ENCODE results near the gene ZMYND8.
"Not testable (repeated sequence)": the region's sequence is repeated elsewhere in the genome, so short reads cannot be mapped to it uniquely, and the experiment has no call there.

Gene ZMYND8

GRCh38 chr20:47263465-47264084 is 92.9 kb downstream of the ZMYND8 start:
- Histone ChIP-seq H3K4me3 (ENCODE audit: insufficient read length, low read depth) (no peak overlapping the region), H3K9me3 (ENCODE audit: insufficient read depth, low read length) (no peaks in the 10 kb centered on the region), H3K36me3 (ENCODE audit: insufficient read depth, insufficient read length, low read length) (peaks cover 75% of the 10 kb centered on the region), H3K27me3 (ENCODE audit: insufficient read depth, insufficient read length) (no peaks in the 10 kb centered on the region), H3K4me1 (ENCODE audit: insufficient read depth, insufficient read length) (no peaks in the 10 kb centered on the region), H3K9ac (ENCODE audit: insufficient read length, low read depth) (no peak overlapping the region)
- TF ChIP-seq ZNF274 (IDR thresholded peaks at IDR 0.05; ENCODE audit: low read depth, low read length) (no peak), SUZ12 (IDR thresholded peaks at IDR 0.05; ENCODE audit: extremely low read depth, insufficient read depth, insufficient read length) (no peak), YY1 (IDR thresholded peaks at IDR 0.05; ENCODE audit: insufficient read depth, insufficient read length) (no peak)
- no peak for DNase-seq (ENCODE audit: low read depth, low spot score)

GRCh38 chr20:47263080-47263464 is 93.4 kb downstream of the ZMYND8 start:
- no peaks in the 10 kb centered on the region for H3K4me1 ChIP-seq (ENCODE audit: insufficient read depth, insufficient read length)
- no peaks in the 10 kb centered on the region for H3K27me3 ChIP-seq (ENCODE audit: insufficient read depth, insufficient read length)
- DNase-seq (ENCODE audit: low read depth, low spot score) = no peak
- H3K36me3 ChIP-seq (ENCODE audit: insufficient read depth, insufficient read length, low read length) = peaks cover 78% of the 10 kb centered on the region
- no peak overlapping the region for H3K4me3 ChIP-seq (ENCODE audit: insufficient read length, low read depth)
- H3K9me3 ChIP-seq (ENCODE audit: insufficient read depth, low read length) = no peaks in the 10 kb centered on the region
- TF ChIP-seq YY1 (IDR thresholded peaks at IDR 0.05; ENCODE audit: insufficient read depth, insufficient read length) (no peak), SUZ12 (IDR thresholded peaks at IDR 0.05; ENCODE audit: extremely low read depth, insufficient read depth, insufficient read length) (no peak), ZNF274 (IDR thresholded peaks at IDR 0.05; ENCODE audit: low read depth, low read length) (no peak)
- no peak overlapping the region for H3K9ac ChIP-seq (ENCODE audit: insufficient read length, low read depth)

GRCh38 chr20:47262365-47263013 is 94.0 kb downstream of the ZMYND8 start:
- H3K36me3 ChIP-seq (ENCODE audit: insufficient read depth, insufficient read length, low read length) = peaks cover 77% of the 10 kb centered on the region

GRCh38 chr20:47262008-47262364 is 94.5 kb downstream of the ZMYND8 start:
- no peaks in the 10 kb centered on the region for H3K9me3 ChIP-seq (ENCODE audit: insufficient read depth, low read length)
- no peak overlapping the region for H3K4me3 ChIP-seq (ENCODE audit: insufficient read length, low read depth)
- no peak overlapping the region for H3K9ac ChIP-seq (ENCODE audit: insufficient read length, low read depth)
- no peak for DNase-seq (ENCODE audit: low read depth, low spot score)
- H3K27me3 ChIP-seq (ENCODE audit: insufficient read depth, insufficient read length) = no peaks in the 10 kb centered on the region
- peaks cover 74% of the 10 kb centered on the region for H3K36me3 ChIP-seq (ENCODE audit: insufficient read depth, insufficient read length, low read length)
- TF ChIP-seq YY1 (IDR thresholded peaks at IDR 0.05; ENCODE audit: insufficient read depth, insufficient read length) = no peak
- H3K4me1 ChIP-seq (ENCODE audit: insufficient read depth, insufficient read length) = no peaks in the 10 kb centered on the region

More at GRCh38 chr20:47262365-47263013, 94.0 kb downstream of the ZMYND8 start:
- Histone ChIP-seq H3K9ac (ENCODE audit: insufficient read length, low read depth) (no peak overlapping the region), H3K4me3 (ENCODE audit: insufficient read length, low read depth) (no peak overlapping the region), H3K27me3 (ENCODE audit: insufficient read depth, insufficient read length) (no peaks in the 10 kb centered on the region), H3K9me3 (ENCODE audit: insufficient read depth, low read length) (no peaks in the 10 kb centered on the region), H3K4me1 (ENCODE audit: insufficient read depth, insufficient read length) (no peaks in the 10 kb centered on the region)
- TF ChIP-seq YY1 (IDR thresholded peaks at IDR 0.05; ENCODE audit: insufficient read depth, insufficient read length) (no peak), SUZ12 (IDR thresholded peaks at IDR 0.05; ENCODE audit: extremely low read depth, insufficient read depth, insufficient read length) (no peak), ZNF274 (IDR thresholded peaks at IDR 0.05; ENCODE audit: low read depth, low read length) (no peak)
- DNase-seq (ENCODE audit: low read depth, low spot score) = no peak

- not testable (repeated sequence) for H3K27me3 ChIP-seq (ENCODE audit: insufficient read depth, insufficient read length); H3K9ac ChIP-seq (ENCODE audit: insufficient read length, low read depth); H3K9me3 ChIP-seq (ENCODE audit: insufficient read depth, low read length); H3K4me3 ChIP-seq (ENCODE audit: insufficient read length, low read depth); H3K4me1 ChIP-seq (ENCODE audit: insufficient read depth, insufficient read length); DNase-seq (ENCODE audit: low read depth, low spot score)
- H3K36me3 ChIP-seq (ENCODE audit: insufficient read depth, insufficient read length, low read length) = peaks cover 74% of the 10 kb centered on the region
Observed at GRCh38 chr20:47261161-47261774, 95.2 kb downstream of the ZMYND8 start.

GRCh38 chr20:47260540-47261126 is 95.9 kb downstream of the ZMYND8 start:
- not testable (repeated sequence) for H3K9ac ChIP-seq (ENCODE audit: insufficient read length, low read depth); DNase-seq (ENCODE audit: low read depth, low spot score); H3K4me1 ChIP-seq (ENCODE audit: insufficient read depth, insufficient read length); H3K9me3 ChIP-seq (ENCODE audit: insufficient read depth, low read length); H3K4me3 ChIP-seq (ENCODE audit: insufficient read length, low read depth); H3K27me3 ChIP-seq (ENCODE audit: insufficient read depth, insufficient read length)
- peaks cover 71% of the 10 kb centered on the region for H3K36me3 ChIP-seq (ENCODE audit: insufficient read depth, insufficient read length, low read length)

- H3K4me1 ChIP-seq (ENCODE audit: insufficient read depth, insufficient read length) = no peaks in the 10 kb centered on the region
- no peak for TF ChIP-seq SUZ12 (IDR thresholded peaks at IDR 0.05; ENCODE audit: extremely low read depth, insufficient read depth, insufficient read length)
- no peak for TF ChIP-seq YY1 (IDR thresholded peaks at IDR 0.05; ENCODE audit: insufficient read depth, insufficient read length)
- TF ChIP-seq ZNF274 (IDR thresholded peaks at IDR 0.05; ENCODE audit: low read depth, low read length) = no peak
- H3K4me3 ChIP-seq (ENCODE audit: insufficient read length, low read depth) = no peak overlapping the region
- H3K9me3 ChIP-seq (ENCODE audit: insufficient read depth, low read length) = no peaks in the 10 kb centered on the region
- H3K36me3 ChIP-seq (ENCODE audit: insufficient read depth, insufficient read length, low read length) = peaks cover 82% of the 10 kb centered on the region
- no peak for DNase-seq (ENCODE audit: low read depth, low spot score)
- no peaks in the 10 kb centered on the region for H3K27me3 ChIP-seq (ENCODE audit: insufficient read depth, insufficient read length)
- H3K9ac ChIP-seq (ENCODE audit: insufficient read length, low read depth) = no peak overlapping the region
Observed at GRCh38 chr20:47258745-47259695, 97.5 kb downstream of the ZMYND8 start.

Data from NT2/D1 (cell line).